HG03039 (cell line): ENCODE data around the gene VWA7.

Experiments
- ATAC-seq: cut with Tn5 transposase; IDR thresholded peaks from one replicate; pipeline ENCODE4 v1.9.1; 2021; ENCODE audit warnings: mild to moderate bottlenecking, moderate library complexity; ENCODE audit not compliant: unreplicated experiment

VWA7 gene

DNA sequence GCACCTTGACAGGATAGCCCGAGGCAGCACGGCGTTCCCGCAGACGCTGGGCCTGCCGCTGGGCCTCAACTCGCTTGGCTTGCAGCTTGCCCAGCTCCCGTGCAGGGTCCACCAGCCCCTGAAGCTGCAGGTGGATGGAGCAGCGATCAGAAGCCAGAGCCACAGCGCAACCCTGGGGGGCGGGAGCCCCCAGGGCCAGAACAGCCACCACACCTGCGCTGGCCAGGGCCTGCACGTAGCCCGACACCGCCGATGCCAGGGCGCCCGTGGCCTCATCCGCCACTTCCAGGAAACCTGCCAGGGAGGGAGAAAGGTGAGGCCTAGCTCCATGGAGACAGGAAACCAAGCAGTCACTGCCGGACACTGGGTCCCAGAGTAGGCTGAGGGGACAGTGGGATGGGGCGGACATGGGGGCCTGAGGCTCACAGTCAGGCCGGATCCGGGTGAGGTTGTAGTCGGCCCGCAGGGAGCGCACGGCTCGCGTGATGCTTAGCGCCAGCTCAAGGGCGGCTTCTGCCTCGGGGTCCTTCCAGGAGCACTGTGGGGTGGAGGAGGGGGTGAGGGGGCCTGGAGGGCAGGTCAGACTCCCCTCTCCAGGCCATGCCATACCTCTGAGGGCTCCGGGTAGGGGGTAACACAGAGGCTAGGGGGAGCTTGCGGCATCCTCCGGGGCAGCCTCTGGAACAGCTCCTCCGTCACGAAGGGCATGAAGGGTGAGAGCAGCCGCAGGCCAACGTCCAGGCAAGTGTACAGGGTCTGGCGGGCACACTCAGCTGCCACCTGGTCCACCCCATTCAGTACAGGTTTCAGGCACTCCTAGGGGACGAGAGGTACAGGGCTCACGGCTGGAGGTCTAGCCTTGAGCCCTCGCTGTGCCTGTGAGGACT, 2.1 kb upstream of the VWA7 start:
- no peak for ATAC-seq

DNA sequence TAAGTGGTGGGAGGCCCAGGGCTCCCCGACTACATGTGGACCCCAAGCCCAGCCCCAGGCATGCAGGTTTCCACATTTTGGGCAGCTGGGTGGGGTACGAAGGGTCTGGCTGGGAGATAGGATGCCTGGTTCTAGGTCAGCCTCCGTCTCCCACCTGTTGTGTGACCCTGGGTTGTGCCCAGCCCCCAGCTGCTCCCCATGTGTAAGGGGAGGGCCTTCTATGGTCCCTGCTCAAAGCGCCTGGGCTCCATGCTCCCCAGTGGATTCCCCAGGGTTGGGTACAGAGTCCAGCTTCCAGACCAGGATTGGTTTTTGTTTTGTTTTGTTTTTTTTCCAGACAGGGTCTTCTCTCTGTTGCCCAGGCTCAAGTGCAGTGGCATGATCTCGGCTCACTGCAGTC, 1.1 kb upstream of the VWA7 start:
- no peak for ATAC-seq

DNA sequence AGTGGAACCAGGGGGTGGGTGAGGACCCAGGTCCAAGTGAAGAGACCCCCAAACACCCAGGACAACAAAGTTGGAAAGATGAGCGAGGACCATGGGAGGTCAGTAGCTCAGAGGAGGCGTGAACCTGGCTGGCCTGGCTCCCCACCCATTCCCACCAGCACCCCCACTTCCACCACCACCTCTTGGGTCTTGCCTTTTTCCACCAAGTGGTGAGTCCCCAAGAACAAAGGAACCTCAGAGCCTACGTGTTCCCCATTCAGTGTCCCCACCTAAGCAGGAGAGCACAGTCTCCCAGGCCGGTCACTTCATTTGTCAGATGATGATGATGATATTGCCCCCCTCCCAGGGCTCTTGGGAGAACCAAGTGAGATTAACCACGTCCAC, 531 bp upstream of the VWA7 start:
- ATAC-seq, result no peak

DNA sequence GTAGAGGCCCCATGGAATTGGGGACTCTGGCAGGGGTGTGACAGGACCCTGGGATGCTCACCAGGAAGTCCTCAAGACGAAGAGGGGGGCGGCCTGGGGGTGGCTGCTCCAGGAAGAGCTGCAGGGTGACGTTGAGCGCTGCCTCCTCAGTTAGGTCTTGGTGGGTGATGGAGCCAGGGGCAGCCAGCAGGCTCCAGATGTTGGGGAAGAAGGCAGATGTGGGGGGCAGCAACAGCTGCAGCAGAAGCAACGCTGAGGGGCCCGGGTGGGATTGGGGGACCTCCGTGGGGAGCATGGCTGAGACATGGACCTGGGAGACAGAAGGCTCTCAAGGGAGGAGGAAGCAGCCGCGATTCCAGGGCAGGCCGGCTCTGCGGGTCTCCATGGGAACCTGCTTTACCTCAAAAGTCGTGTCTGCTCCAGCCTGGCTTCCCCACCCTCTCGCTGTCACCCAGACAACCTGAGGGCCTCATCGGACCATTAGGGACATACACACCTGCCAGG, 591 bp downstream of the VWA7 start:
- no peak for ATAC-seq

DNA sequence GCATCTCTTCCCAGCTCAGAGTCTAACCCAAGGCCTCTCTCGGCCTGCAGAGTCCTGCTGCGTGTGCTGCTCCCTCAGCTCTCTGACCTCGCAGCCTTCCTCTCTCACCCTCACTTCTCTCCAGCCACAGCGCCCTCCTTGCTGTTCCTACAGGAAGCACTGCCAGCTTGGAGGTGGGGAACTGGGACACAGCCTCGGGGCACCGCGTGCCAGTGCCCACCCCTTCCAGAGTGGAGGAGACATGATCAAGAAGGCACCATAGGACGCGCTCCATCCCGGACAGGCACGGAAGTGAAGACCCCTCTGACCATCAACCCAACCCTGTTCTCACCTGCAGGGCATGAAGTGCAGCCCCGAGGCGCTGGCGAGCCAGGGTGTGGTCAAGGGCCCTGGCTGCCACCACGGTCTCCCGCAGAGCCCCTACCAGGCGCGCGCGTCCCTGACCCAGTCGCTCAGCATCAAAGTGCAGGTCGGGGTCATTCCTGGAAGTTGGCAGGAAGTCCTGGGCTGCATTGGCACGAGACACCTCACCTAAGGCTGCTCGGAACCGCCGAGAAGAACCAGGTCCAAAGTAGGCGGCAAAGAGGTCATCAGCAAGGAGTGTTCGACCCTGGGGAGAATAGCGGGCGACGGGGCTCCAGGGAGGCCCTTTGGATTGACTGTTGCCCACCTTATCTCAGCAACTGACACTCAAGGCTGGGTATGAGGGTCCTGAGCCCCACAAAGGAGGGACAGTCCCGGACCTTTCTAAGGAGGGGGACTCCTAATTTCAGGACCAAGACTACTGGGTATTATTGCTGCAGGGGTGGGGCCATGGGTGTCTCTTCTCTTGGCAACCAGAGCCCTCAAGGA, 1.3 kb downstream of the VWA7 start:
- ATAC-seq, result no peak

DNA sequence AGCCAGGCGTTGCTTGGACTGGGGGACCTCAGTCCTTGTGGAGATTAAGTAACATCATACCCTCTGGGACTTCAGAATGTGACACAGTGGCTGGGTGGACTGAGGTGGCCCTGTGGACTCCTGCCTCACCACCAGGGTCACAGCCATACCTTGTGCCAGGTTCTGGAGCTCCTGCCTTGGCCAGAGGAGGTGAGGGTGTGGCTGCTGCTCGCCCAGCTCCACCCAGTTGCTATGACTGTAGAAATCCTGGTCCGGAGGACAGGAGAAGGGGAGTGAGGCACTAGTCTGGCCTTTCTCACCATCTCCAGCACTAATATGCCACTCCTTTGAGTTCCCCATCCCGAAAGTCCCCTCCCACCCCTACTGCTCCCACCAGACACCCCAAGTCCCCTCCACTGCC, 1.9 kb downstream of the VWA7 start:
- no peak for ATAC-seq

DNA sequence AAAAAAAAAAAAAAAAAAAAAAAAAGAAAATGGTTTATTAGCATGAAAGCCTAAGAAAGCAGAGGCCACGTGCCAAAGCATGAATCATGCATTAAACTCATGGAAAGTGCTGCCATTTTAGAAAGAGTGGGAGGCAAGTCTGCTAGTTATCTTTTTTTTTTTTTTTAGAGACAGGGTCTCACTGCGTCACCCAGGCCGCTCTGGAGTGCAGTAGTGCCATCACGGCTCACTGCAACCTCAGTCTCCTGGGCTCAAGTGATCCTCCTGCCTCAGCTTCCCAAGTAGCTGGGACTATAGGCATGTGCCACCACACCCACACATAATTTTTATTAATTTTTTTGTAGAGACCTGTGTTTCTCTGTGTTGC, 5.2 kb downstream of the VWA7 start:
- no peak for ATAC-seq

DNA sequence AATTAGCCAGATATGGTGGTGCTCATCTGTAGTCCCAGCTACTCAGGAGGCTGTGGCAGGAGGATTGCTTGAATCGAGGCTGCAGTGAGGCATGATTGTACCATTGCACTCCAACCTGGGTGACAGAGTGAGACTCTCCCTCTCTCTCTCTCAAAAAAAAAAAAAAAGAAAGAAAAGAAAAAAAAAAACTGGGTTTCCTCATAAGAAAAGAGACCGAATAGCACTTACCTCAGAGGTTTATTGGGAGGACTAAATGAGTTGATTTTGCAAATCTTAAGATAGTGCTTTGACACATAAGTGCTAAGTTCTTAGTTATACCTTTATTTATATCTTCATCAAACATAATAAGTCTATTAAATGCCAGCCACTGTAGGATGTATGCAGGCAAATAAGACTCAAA, 6.3 kb downstream of the VWA7 start:
- no peak for ATAC-seq

DNA sequence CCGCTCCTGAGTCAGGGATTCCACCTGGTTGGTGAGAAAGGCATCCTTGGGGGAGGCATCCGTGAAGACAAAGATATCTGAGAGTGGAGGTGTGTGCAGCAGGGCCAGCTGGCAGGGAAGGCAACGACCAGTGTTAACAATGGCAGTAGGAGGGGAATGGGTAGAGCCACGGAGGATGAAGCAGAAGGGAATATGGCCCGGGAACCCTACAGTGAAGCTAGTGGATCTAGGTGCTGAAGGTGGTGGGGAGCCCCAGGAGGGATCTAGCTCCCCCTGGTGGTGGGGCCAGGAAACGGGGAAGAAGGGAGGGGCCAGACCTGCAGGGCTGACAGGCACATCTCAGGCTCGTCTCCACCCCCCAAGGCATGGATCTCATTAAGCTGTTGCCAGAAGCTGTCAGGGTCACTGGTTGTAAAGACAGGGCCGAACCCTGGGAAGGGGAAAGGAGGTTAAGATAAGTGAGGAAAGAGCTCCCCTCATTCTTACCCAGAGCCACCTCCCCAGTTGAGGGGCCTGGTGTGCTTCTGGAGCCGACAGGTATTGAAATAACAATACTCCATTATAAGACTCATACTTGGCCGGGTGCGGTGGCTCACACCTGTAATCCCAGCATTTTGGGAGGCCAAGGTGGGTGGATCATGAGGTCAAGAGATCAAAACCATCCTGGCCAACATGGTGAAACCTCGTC, 7.3 kb downstream of the VWA7 start:
- ATAC-seq, result no peak

DNA sequence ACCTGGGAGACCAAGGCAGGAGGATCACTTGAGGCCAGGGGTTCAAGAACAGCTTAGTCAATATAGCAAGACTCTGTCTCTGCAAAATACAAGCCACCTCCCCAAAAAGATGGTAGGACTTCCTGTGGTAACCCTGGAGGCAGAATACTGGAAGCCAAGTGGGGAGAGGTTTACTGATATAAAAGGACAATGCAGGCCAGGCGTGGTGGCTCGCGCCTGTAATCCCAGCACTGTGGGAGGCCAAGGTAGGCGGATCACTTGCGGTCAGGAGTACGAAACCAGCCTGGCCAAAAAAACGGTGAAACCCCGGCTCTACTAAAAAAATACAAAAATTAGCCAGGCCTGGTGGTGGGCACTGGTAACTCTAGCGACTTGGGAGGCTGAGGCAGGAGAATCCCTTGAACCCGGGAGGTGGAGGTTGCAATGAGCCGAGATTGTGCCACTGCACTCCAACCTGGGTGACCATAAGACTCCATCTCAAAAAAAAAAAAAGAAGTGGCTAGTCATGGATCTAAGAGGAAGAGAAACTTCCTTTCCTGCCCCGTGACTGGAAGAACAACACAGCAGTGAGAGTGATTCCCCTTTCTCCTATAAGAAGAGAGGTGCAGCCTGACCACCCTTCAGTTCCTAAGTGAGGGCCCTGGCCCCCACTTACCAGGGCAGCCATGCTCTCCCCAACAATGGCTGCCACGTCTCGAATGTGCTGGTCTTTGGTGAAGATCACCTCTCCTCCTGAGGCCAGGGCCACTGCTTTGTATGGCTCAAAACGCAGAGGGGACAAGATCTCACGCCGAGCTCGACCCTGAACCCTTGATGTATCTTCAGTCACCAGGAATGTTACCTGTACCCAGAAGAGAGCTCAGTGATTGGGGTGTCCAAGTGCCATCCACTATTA, 8.5 kb downstream of the VWA7 start:
- no peak for ATAC-seq

DNA sequence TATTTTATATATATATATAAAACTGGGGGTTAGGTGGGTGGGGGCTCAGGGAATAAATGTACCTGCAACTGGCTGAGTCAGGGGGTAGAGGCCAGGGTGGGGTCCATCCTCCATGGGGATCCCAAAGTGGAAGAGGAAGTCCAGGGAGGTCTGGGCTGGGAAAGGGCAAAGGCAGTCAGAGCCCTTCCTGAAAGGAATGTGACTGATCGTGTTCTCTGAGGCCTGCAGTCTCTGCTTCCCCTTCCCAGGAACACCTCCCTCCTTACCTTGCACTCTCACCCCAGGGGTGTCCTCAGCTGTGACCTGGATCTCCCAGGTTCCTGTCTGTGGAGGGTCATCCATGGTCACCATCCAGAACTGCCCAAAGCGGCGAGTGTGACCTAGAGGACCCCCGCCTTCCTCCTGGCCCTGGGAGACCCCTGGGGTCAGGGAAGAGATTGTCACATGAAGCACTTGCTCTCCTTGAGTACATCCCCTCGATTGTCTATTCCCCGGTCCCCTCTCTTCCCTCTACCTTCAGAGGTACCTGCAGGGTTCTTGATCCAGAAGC, 10.0 kb downstream of the VWA7 start:
- no peak for ATAC-seq

DNA sequence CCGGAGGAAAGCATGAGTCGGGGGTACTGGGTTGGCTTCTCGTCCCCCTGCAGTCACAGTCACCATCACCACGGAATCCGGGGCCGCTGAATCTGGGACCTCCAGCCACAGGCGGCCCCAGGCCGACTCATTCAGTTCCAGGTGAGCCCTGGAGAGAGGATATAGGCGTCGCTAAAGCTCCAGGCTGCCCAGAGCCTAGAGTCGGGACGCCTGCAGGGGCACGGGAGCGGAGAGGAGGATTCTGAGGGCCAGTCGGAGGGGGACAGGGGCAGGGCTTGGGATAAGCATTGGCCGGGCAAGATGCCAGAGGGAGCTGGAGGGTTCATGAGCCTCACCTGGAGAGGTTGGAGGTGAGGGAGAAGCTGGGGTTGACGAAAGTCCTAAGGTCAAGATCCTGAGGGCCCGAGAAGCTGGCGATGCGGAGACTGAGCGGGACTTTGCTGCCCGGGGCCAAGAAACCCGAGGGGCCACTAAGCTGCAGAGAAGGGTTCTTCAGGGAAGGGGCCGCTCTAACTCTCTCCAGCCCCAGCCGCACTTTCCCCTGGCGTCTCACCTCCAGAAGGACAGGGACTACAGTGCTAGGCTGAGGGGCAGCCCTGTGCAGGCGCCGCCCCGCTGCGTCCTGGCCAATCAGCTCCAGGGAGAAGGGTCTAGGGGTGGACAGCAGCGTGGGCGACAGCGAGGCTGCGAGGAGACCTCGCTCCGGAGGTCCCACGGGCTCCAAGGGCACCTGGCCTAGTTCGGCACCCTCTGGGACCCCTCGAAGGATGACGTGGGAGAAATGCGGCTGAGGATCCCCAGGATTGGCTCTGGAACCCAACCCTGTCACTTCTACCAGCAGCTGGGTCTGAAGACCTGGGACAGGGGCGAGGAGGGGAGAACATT, 11.0 kb downstream of the VWA7 start:
- ATAC-seq, result no peak

DNA sequence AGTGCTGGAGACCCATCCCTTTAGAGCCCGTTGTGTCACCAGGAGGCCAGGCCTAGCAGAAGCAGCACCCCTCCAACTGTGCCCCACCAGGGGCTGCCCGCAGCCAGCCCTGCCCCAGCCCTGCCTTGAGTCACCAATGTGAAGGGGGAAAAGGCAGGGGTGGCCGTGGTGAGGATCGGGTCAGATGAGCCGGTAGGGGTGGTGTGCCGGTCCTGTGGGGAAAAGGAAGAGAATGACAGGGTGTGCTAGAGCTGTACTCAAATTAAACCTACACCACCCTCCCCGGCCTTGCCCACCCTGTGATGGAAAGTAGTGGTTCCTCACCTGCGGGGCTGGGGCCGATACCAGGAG, 11.6 kb downstream of the VWA7 start:
- no peak for ATAC-seq

DNA sequence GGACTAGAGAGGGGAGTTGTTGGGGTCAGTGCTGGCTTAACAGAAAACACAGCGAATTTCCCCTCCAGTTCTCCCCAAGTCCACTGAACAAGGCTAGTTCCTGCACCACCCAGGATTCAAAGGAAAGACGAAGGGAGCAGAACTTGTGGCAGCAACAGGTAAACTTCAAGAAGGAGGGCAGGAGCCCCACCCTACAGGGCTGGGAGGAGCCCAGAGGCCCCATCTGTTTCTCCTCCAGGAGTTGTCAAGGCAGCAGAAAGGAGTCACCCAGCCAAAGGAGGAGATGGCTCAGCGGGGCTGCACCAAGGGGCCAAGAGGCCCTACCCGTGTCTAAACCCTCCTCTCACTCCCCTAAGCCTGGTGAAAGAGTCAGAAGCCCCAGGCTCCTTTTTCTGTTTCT, 12.9 kb downstream of the VWA7 start:
- no peak for ATAC-seq

DNA sequence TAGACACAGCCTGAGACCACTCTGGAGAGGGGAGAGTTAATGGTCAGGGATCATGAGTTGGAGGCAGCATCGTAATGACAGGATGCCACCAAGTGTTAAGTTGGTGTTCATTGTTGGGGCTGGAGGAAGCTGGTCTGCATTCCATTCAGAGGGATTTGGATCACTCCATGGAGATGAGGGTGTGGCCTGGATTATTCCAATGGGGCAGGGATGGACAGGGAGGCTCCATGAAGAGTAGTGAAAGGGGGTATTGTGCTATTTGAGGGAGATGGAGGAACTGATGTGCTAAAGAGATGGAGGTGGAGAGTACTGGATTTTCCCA, 13.5 kb downstream of the VWA7 start:
- ATAC-seq, result no peak

DNA sequence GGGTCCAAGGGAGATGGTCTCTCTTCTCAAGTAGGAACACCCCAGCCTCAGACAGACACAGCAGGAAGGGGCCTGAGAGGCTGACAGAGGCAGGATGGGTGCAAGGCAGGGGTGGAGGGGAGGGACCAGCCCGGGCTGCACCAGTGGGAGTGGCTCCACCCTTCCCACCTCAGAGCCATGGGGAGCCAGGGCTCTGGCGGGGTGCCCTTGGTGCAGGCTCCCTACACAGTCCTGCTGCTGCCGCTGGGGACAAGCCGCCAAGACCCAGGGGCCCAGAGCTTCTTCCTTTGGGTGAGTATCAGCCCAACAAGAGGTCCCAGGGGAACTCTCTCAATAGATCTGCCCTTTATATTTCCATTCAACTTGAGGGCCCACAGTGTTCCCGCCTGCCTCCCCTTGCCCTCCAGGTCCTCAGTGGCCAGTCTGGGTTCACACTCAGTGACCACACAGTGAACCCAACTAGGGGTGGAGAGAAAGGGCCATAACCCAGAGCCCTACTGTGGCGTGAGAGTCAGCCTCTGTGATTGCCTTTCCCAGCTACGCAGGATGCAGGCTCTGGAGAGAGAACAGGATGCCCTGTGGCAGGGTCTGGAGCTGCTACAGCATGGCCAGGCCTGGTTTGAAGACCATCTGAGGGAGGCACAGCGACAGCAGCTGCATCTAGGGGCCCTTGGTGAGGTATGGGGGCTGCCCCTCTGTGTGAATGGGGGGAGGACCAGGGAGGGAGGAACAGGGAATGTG, 14.1 kb downstream of the VWA7 start:
- no peak for ATAC-seq

DNA sequence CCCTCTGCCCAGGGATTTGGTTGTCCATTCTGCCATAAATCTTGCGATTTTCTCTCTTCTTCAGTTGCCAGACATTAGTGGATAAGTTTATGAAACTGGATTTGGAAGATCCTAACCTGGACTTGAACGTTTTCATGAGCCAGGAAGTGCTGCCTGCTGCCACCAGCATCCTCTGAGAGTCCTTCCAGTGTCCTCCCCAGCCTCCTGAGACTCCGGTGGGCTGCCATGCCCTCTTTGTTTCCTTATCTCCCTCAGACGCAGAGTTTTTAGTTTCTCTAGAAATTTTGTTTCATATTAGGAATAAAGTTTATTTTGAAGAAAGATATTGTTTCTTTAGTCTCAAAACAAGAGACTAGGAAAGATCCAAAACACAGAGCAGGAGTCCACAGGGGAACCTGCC, 14.8 kb downstream of the VWA7 start, which contains the start of gene SAPCD1:
Gene SAPCD1, plus strand, starts transcription at position 301 of the 400 bp plus-strand sequence. CDS start 399 bp downstream, outside the sequence.
- no peak for ATAC-seq

DNA sequence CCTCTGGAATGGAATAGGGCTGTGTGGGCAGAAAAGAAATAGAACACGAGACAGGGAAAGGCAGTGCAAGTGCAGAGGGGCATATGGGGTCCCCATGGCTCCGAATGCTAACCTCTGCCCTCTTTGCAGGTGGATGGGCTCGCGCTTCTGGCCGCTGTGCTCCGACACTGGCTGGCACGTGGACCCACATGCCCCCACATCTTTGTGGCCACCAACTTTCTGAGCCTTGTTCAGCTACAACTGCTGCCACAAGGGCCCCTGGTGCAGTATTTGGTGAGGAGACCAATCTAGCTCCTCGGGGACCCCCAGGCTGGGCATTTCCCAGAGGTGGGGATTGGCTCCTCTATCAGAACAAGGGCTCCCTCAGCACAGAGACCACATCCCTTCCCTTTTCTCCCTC, 15.8 kb downstream of the VWA7 start:
- ATAC-seq, result no peak

DNA sequence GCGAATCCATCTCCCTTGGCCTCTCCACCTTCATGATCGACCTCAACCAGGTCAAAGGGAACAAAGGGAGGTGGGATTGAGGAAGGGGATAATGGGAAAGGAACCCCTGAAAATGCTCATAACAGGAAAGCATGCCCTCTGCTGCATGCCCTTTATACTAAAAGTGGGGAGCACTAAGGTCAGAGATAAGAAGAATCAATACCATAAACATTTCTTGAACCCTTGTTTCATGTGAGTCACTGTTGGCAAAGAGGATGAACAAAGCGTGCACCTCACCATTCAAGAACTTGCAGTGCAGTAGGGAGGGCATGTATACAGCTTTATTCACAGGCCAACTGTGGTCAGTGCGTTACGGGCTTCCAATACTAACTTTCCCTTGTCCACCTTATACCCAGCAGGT, 16.3 kb downstream of the VWA7 start:
- no peak for ATAC-seq
